Kasumi-1 (cell line): ENCODE data around the gene NT5DC2.

Experiments
- DNase-seq, 2 experiments: peaks; one replicate each; lab custom pipeline; 2025; lab: John Stamatoyannopoulos, UW

NT5DC2 gene

DNA sequence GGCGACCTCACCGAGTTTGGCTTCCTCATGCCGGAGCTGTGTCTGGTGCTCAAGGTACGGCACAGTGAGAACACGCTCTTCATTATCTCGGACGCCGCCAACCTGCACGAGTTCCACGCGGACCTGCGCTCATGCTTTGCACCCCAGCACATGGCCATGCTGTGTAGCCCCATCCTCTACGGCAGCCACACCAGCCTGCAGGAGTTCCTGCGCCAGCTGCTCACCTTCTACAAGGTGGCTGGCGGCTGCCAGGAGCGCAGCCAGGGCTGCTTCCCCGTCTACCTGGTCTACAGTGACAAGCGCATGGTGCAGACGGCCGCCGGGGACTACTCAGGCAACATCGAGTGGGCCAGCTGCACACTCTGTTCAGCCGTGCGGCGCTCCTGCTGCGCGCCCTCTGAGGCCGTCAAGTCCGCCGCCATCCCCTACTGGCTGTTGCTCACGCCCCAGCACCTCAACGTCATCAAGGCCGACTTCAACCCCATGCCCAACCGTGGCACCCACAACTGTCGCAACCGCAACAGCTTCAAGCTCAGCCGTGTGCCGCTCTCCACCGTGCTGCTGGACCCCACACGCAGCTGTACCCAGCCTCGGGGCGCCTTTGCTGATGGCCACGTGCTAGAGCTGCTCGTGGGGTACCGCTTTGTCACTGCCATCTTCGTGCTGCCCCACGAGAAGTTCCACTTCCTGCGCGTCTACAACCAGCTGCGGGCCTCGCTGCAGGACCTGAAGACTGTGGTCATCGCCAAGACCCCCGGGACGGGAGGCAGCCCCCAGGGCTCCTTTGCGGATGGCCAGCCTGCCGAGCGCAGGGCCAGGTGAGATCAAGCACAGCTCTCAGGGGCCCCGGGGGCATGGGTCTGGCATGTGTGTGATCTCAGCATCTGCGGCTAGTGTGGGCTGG, 45.6 kb downstream of the NT5DC2 start:
- no peak for DNase-seq

DNA sequence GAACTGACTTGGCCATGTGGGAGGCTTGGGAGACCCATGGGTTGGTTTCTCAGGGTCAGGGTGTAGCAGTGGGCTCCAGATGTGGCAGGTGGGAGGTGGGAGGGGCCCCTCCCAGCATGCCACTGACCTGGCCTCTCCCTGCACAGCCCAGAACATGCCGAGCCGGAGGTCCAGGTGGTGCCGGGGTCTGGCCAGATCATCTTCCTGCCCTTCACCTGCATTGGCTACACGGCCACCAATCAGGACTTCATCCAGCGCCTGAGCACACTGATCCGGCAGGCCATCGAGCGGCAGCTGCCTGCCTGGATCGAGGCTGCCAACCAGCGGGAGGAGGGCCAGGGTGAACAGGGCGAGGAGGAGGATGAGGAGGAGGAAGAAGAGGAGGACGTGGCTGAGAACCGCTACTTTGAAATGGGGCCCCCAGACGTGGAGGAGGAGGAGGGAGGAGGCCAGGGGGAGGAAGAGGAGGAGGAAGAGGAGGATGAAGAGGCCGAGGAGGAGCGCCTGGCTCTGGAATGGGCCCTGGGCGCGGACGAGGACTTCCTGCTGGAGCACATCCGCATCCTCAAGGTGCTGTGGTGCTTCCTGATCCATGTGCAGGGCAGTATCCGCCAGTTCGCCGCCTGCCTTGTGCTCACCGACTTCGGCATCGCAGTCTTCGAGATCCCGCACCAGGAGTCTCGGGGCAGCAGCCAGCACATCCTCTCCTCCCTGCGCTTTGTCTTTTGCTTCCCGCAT, 46.4 kb downstream of the NT5DC2 start:
- no peak for DNase-seq

DNA sequence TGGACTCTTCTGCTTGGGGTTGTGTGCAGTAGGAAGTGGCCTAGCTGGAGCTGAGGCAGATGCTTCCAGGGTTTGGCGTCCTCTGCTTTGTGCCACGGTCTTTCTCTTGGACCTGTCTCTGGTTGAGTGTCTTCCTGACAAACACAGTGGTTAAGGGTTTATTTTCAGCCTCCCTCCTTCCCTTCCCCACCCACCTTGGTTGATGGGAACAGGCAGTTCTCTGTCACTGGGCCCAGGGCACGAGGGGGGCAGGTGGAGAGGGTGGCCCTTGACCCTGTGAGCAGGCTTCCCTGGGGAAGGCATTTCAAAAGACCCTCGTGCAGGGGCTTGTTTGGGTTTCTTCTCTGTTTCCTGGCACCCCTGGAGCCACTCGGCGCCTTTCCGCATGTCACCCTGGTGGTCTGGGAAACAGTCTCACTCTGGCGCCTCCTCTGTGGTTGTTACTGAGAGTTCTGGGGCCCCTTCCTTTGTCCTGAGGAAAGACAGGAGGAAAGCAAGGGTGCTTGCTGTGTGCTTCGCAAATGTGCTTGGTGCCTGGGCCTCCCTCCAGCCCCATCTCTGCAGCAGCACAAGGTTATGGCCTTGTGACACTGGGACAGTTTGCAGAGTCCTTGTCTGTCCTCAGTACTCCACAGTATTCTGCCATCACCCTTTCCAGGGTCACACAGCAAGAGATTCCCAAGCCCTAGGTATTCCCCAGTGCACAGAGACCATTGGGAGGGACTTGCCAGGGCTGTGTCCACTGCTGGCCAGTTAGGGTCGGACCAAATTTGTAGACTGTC, 48.8 kb downstream of the NT5DC2 start:
- DNase-seq: peak in 1 of 2 experiments; percentile 27

DNA sequence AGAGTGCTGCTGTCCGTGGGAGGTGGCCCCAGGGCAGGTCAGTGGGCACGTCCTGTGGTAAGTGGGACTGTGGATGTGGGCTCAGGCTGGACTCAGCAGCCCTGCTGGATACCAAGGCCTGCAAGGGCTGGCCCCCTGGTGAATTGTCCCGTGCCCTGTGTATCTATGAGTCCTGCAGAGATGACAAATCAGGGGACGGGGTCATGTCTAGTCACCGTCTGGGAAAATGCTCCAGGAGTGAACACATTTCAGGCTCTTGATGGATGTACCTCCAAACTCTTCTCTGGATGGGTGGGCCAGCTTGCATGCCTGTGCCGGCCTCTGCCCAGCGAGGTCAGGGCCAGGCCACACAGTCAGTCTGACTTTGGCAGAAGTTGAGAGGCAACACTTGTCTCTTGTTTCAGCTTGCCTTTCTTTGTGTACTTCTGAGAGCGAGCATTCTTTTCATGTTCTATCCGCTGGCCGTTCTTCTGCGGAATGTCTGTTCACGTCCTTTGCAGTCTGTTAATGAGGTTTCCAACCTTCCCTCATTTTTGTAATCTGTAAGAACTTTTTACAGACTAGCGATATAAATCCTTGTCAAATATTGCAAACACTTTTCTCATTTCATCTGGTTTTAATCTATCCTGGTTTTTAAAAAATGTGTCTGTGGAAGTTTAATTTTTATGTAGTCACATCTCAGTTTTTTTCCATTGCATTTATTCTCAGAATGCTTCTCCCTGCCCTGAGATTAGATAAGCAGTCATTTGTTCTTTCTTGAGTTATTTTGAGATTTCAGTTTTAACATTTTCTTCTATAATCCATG, 49.9 kb downstream of the NT5DC2 start:
- DNase-seq: no peak

DNA sequence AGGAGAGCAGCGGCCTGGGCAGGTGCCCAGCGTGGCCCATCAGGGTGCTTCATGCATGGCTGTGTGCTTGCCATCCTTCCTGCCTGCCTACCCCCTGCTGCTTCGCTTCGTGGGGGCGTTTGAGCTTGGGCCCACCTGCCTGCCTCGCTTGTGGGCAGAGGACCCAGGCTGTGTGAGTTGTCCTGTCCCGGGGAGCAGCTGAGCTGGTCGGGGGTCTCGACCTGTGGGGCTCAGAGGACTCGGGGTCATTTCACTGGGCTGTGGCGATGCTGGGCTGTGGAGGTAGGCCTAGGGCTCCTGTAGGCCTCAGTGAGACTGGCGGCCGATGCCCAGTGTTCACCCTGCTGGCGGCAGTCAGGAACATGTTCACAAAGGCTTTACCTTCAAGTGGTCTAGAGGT, 50.6 kb downstream of the NT5DC2 start:
- no peak for DNase-seq

DNA sequence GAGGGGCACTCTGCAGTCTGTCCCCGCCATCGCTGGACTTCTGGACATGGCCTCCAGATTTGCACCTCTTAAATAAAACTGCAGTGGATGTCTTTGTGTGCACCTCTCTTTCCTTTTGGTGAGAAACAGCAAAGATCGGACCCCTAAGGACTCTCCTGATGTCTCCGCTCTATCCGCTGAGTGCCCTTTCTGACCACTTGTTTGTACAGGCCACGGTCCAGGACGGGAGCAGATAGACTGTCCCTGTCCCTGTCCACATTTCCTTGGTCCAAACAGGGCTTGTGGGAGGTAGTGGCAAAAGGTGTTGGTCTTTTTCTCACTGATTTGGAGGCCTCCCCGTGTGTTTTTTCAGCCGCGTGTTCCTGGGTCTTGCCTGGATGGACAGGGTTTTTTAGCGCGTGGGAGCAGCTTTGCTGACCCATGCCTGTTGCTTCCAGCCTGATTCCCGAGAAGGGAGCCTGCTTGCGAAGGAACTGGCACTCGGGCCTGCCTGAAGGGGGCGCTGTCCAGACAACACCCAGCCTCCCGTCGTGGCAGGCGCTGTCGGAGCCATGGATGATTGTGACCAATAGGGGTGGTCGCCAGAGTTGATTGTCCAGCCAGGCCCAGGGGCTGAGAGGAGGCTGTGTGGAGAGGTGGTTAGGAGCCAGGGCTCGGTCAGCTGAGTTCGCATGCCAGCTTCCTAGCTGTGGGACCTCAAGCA, 51.7 kb downstream of the NT5DC2 start:
- no peak for DNase-seq

DNA sequence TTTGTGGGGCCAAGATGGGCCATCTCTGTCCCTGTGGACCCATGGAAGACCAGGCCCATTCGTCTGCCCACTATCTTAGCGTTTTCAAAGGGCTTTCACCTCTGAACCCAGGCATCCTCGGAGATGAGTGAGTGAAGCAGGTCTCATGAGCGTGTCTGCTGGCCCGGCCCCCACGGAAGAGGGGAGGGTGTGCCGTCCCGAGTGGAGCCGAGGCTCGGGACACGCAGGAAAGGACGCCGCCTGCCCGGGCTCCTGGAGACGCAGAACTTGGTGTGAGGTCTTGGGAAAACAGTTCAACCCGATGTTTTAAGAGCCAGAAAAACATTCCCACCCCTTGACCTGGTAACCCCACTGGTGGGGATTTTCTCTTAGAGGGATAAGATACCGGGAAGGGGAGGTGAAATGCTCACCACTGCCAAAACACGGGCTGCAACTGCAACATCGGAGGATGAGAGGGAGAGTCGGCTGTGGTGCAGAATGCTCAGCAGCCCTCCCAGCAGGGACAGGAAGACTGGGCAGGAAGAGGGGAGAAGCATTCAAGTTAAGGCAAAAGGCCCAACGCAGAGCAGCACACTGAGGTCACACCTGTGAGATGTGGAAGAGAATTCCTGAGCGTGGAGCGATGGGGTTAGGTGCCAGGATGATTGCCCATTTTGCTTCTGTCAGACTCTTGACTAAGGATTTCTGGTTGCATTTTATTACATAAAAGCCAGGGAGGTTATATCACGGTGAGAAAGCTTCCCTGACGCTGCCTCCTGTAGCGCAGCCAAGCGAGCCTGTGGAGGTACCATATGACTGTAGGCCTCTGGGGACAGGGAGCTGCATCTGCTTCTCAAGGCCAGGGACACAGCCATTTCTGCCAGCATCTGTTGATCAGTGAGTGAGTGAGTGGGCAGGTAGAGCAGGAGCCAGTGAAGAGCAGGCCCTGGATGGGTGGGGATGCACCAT, 52.6 kb downstream of the NT5DC2 start:
- DNase-seq: no peak

DNA sequence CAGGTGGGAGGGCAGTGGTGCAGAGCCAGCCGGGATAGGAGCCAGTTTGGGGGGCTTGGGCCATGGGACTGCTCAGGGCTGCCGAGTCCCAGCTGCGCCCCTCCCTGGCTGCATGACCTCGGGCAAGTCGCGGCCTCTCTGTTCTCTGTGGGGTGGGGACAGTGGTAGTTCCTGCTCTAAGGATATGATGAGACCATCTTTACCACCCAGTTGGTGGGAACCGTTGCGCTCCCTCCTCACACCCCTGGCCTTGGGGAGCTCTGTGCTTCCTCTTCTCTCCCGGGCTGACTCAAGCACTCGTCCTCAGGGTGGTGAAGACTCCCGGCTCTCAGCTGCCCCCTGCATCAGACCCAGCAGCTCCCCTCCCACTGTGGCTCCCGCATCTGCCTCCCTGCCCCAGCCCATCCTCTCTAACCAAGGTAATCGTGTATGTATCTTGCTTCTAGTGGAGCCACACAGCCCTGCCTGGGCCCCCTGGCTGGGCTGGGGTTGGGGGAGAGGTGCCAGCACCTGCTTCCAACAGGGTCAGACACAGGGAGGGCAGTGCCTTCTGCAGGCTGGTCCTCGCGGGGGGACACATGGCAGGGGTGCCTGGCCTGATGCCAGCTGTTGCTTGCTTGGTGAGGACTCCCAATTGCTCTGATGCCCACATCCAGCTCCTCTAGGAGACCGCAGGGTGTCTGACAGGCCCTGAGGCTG, 53.6 kb downstream of the NT5DC2 start:
- DNase-seq: no peak

DNA sequence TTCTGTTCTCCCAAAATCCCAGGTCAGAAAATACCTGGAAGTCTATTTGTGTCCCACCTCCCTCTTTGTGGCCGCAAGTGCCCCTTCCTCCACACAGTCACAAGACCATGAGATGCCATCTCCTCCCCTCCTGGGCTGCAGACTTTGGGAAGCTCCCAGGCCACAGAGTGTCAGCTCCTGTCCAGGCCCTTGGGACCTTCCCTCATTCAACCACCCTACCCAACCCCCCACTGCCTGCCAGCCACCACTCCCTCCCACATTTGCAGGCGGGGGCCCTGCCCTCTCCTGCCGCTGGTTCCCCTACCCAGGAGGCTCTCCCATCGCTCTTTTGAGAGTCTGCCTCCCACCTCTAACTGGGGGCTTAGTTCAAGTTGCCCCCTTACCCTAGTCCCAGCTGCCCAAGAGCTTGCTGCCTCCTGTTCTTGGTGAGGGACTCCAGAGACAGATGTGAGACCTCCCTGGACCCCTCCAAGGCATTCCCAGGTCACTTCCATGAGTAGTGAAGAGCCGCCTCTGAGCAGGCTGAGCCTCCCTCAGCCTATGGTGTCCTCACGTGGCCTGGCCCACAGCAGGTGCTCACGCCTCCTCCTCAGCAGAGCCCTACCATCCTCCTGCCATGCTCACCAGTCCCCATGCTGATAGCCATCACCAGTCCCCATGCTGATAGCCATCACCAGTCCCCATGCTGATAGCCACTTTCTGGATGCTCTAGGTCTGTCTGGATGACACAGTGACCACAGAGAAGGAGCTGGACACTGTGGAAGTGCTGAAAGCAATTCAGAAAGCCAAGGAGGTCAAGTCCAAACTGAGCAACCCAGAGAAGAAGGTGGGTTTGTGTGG, 54.4 kb downstream of the NT5DC2 start:
- DNase-seq: no peak

DNA sequence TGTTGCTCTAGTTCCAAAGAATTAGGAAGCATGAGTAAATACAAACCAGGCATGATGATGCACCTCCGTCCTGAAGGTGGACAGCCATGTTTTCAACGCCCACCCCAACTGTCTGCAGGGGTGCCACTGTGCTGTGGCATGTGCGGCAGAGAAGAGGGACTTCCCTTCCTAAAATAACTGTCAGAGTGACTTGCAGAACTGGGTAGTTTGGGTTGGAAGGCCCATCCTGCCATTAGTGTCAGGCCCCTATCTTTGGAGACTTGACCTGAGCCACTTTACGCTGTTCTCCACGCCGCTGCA, 55.9 kb downstream of the NT5DC2 start:
- DNase-seq: no peak

DNA sequence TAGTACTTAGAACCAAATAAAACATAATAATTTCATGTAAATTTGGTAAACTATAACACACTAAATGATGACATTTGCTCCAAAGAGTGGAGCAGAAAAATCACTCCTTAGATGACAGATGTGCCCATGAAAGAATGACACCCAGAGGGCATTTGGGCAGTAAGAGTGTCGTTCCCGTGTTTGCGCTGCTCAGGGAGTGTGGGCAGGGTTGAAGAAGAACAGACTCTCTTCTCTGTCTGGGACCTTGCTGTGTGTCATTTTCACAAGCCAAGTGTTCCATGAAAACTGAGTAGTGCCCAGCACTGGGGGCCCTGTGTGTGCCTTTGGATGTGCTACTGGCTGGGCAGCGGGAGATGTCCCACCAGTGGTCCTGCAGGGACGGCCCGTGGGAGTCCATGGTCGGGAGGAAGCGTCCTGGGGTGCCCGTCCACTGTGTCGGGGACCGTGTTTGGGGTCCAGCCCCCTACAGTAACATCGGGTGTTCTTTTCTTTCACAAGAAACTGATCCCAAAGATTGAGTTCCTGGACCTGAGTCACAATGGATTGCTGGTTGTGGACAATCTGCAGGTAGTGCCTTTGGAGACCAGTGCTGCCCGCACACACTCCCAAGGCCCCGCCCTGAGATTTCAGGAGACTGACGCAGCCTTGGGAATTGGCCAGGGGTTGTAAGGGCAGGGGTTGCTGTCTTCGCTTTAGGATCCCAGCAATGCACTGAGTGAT, 56.4 kb downstream of the NT5DC2 start:
- DNase-seq: no peak
